ENCODE data around the gene SMAD3.

GRCh38 chr15:67176195-67176971 is 111.0 kb downstream of the SMAD3 start:
- TF ChIP-seq CTCF (conservative IDR thresholded peaks at IDR 0.05; ENCODE audit: low read length) (no peak), EZH2phosphoT487 (IDR thresholded peaks at IDR 0.05; ENCODE audit: borderline replicate concordance, low read depth, low read length) (no peak)
